Mucosa of rectum (tissue), 2 donors: ENCODE data around the gene ENPP7.

Experiments used
- H3K27ac ChIP-seq, 2 donors: one replicate each; pipeline ENCODE4 v1.7.0; 2013; ENCODE audit warnings: inconsistent platforms in 2 of 2, low read depth in 2 of 2, low read length in 2 of 2
- H3K27me3 ChIP-seq, 2 donors: one replicate each; pipeline ENCODE4 v1.7.0; 2013; ENCODE audit warnings: low read length in 2 of 2; ENCODE audit not compliant: control insufficient read depth in 2 of 2, insufficient read depth in 2 of 2
- H3K36me3 ChIP-seq, 2 donors: one replicate each; pipeline ENCODE4 v1.7.0; 2013; ENCODE audit warnings: low read length in 2 of 2; ENCODE audit not compliant: control insufficient read depth in 2 of 2, insufficient read depth in 2 of 2
- H3K4me1 ChIP-seq, 2 donors: one replicate each; pipeline ENCODE4 v1.7.0; 2013; ENCODE audit warnings: low read length in 2 of 2, mild to moderate bottlenecking in 1 of 2; ENCODE audit not compliant: control insufficient read depth in 2 of 2, insufficient read depth in 2 of 2
- H3K4me3 ChIP-seq, 2 donors: one replicate each; pipeline ENCODE4 v1.7.0; 2013; ENCODE audit warnings: low read length in 2 of 2
- H3K9ac ChIP-seq, 2 donors: one replicate each; pipeline ENCODE4 v1.7.0; 2013; ENCODE audit warnings: low read length in 2 of 2, low read depth in 1 of 2, mild to moderate bottlenecking in 1 of 2
- H3K9me3 ChIP-seq, 2 donors: one replicate each; pipeline ENCODE4 v1.7.0; 2013; ENCODE audit warnings: low read length in 2 of 2; ENCODE audit not compliant: control insufficient read depth in 2 of 2
- donor health status: healthy.
- donor health status: Normal muscosa, but diverticular disease.

ENPP7 gene

GRCh38 chr17:79732254-79732653 is 1.5 kb downstream of the ENPP7 start:
- H3K4me1 ChIP-seq = peaks cover 0 to 9% of the 10 kb centered on the region in 2 donors
- no peaks in the 10 kb centered on the region for H3K27me3 ChIP-seq
- H3K4me3 ChIP-seq = peak overlapping the region in 1 of 2 donors; percentile 67
- no peak overlapping the region for H3K27ac ChIP-seq
- no peak overlapping the region for H3K9ac ChIP-seq
- H3K9me3 ChIP-seq = no peaks in the 10 kb centered on the region
- no peaks in the 10 kb centered on the region for H3K36me3 ChIP-seq

GRCh38 chr17:79732804-79733691 is 2.3 kb downstream of the ENPP7 start:
- peak overlapping the region in 1 of 2 donors; percentile 32 for H3K27ac ChIP-seq

GRCh38 chr17:79733692-79734070 is 2.9 kb downstream of the ENPP7 start:
- no peak overlapping the region for H3K9ac ChIP-seq
- no peaks in the 10 kb centered on the region for H3K9me3 ChIP-seq
- H3K4me3 ChIP-seq = peak overlapping the region in 1 of 2 donors; percentile 67
- H3K36me3 ChIP-seq = no peaks in the 10 kb centered on the region
- H3K27me3 ChIP-seq = no peaks in the 10 kb centered on the region
- H3K27ac ChIP-seq = no peak overlapping the region
- peaks cover 0 to 9% of the 10 kb centered on the region in 2 donors for H3K4me1 ChIP-seq

More at GRCh38 chr17:79732804-79733691, 2.3 kb downstream of the ENPP7 start:
- Histone ChIP-seq H3K9ac (no peak overlapping the region), H3K4me3 (peak overlapping the region; percentile 10 to 67), H3K36me3 (no peaks in the 10 kb centered on the region), H3K9me3 (no peaks in the 10 kb centered on the region), H3K4me1 (peaks cover 0 to 9% of the 10 kb centered on the region in 2 donors), H3K27me3 (no peaks in the 10 kb centered on the region)

GRCh38 chr17:79735096-79735495 is 4.4 kb downstream of the ENPP7 start:
- Histone ChIP-seq H3K27me3 (peaks cover 4 to 7% of the 10 kb centered on the region in 2 donors), H3K36me3 (no peaks in the 10 kb centered on the region), H3K4me1 (peaks cover 0 to 9% of the 10 kb centered on the region in 2 donors), H3K27ac (no peak overlapping the region), H3K9me3 (no peaks in the 10 kb centered on the region), H3K9ac (no peak overlapping the region), H3K4me3 (no peak overlapping the region)

- Histone ChIP-seq H3K9me3 (no peaks in the 10 kb centered on the region), H3K4me3 (no peak overlapping the region), H3K9ac (no peak overlapping the region), H3K27me3 (peaks cover 7 to 10% of the 10 kb centered on the region in 2 donors), H3K4me1 (peaks cover 5 to 13% of the 10 kb centered on the region in 2 donors), H3K36me3 (no peaks in the 10 kb centered on the region), H3K27ac (no peak overlapping the region)
Observed at GRCh38 chr17:79737046-79737921, 6.5 kb downstream of the ENPP7 start.

GRCh38 chr17:79737922-79738578 is 7.3 kb downstream of the ENPP7 start:
- H3K4me3 ChIP-seq = no peak overlapping the region
- peaks cover 7 to 8% of the 10 kb centered on the region in 2 donors for H3K4me1 ChIP-seq
- no peak overlapping the region for H3K9ac ChIP-seq
- H3K9me3 ChIP-seq = no peaks in the 10 kb centered on the region
- peaks cover 11 to 14% of the 10 kb centered on the region in 2 donors for H3K27me3 ChIP-seq
- no peak overlapping the region for H3K27ac ChIP-seq
- H3K36me3 ChIP-seq = no peaks in the 10 kb centered on the region

GRCh38 chr17:79738643-79739042 is 7.9 kb downstream of the ENPP7 start:
- no peaks in the 10 kb centered on the region for H3K9me3 ChIP-seq
- no peak overlapping the region for H3K27ac ChIP-seq
- H3K36me3 ChIP-seq = no peaks in the 10 kb centered on the region
- H3K4me3 ChIP-seq = no peak overlapping the region
- peaks cover 5 to 7% of the 10 kb centered on the region in 2 donors for H3K4me1 ChIP-seq
- no peak overlapping the region for H3K9ac ChIP-seq
- H3K27me3 ChIP-seq = peaks cover 11 to 14% of the 10 kb centered on the region in 2 donors

GRCh38 chr17:79739148-79740062 is 8.7 kb downstream of the ENPP7 start:
- Histone ChIP-seq H3K4me1 (peaks cover 5 to 7% of the 10 kb centered on the region in 2 donors), H3K4me3 (no peak overlapping the region), H3K9ac (no peak overlapping the region), H3K9me3 (no peaks in the 10 kb centered on the region), H3K36me3 (no peaks in the 10 kb centered on the region), H3K27me3 (peaks cover 11 to 14% of the 10 kb centered on the region in 2 donors), H3K27ac (no peak overlapping the region)

- no peaks in the 10 kb centered on the region for H3K9me3 ChIP-seq
- no peak overlapping the region for H3K27ac ChIP-seq
- peaks cover 5 to 7% of the 10 kb centered on the region in 2 donors for H3K4me1 ChIP-seq
- H3K27me3 ChIP-seq = peaks cover 11 to 17% of the 10 kb centered on the region in 2 donors
- no peak overlapping the region for H3K9ac ChIP-seq
- H3K36me3 ChIP-seq = no peaks in the 10 kb centered on the region
- no peak overlapping the region for H3K4me3 ChIP-seq
Observed at GRCh38 chr17:79740413-79740812, 9.7 kb downstream of the ENPP7 start.
